H4 (cell line): ENCODE measurements around the gene RDM1. TPM values are rescaled to one million over a fixed set of nuclear protein-coding genes. Genes with fewer than 3 reads are reported as not detected.
A peak's percentile ranks its signal among the peaks of the same experiment; 100 is the strongest.

Experiments used
- DNase-seq: peaks from one replicate; pipeline ENCODE4 v3.0.0-alpha.2; 2015; ENCODE audit warnings: low spot score
- total RNA-seq: library from RNA; depleted of rRNA; stranded (reverse); fragments of >200 nt; shearing (Covaris generic); gene quantifications from 2 replicates; pipeline ENCODE4 v1.2.3, GENCODE V29; 2014

RDM1 gene
- total RNA-seq, 1 experiment from 2014 or later = 0.66 TPM

- DNase-seq = no peak
Observed at GRCh38 chr17:35934760-35935159, 4.2 kb upstream of the RDM1 start.

- no peak for DNase-seq
Observed at GRCh38 chr17:35932586-35932985, 2.0 kb upstream of the RDM1 start.

DNA sequence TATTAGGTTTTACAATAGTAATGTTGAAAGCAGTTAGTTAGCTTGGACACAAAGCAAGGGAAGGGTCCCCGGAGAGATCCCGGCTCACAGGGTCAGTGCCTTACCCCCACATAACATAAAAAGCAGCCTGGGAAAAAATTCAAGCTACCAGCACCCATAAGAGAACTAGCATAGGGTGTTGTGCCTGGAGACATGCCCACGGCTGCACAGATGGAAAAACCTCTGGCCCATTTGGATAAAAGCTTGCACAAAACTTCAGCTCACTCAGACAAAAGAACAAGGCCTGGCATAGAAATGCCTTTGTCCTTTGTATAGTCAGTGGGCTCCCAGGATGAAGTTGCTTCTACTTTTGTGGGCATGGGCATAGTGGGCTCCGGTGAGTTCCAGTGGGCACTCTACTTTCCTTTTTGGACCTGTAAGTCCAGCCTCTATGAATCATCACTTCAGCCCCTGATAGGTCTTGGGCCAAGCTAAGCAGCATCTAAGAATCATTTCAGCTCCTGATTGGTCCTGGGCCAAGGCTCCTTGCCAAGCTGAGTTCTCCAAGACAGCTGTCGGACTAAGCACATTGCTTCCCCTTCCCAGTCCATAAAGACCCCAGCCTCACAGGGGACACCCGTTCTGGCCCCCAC, 1.3 kb upstream of the RDM1 start:
- DNase-seq = peak; percentile 49

GRCh38 chr17:35927714-35928113, 2.9 kb downstream of the RDM1 start:
- no peak for DNase-seq

DNA sequence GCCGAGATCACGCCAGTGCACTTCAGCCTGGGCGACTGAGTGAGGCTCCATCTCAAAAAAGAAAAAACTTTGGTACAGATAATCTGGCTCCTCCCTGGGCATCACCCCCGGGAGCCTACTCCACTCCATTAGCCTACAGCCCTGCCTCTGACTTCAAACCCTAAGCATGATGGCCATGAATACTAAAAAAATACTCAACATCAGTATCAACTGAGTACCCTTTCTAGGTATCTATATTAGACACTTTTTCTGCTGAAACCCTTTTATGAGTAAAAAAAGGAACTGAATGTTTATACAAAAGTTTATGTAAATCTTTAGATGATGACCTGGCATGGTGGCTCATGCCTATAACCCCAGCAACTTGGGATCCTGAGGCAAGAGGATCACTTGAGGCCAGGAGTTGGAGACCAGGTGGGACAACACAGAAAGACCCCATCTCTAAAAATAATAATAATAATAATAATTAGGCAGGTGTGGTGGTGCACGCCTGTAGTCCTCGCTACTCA, 6.9 kb downstream of the RDM1 start:
- no peak for DNase-seq

DNA sequence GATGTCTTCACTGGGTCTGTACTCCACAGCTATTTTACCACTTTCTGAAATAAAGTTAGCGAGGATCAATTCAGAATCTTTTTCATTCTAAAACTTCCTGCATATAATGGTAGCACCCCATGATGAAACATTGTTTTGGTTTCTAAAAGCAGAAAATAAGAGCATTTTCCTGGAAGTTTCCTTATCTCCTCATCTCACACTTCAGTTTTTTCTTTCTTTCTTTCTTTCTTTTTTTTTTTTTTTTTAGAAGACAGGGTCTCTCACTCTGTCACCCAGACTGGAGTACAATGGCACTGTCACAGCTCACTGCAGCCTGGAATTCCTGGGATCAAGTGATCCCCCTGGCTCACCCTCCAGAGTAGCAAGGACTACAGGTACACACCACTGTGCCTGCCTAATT, 10.3 kb downstream of the RDM1 start:
- DNase-seq = no peak

DNA sequence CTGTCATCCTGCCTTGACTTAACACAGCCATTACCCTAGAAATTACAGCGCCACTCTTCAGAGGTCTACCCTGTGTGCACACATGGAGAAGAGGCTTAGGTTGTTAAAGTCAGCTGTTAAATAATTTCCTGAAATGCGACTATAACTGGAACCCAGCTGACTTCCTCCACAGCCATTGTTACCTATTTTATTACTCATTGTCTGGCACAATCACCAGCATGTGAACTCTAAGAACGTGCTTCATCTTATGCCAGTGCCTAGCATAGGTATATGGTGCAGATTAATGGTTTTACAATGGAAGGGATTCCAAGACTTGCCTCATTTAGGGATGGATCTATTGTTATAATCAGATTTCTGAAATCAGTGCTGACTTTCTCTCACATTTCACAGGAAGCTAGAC, 11.9 kb downstream of the RDM1 start:
- DNase-seq = no peak

DNA sequence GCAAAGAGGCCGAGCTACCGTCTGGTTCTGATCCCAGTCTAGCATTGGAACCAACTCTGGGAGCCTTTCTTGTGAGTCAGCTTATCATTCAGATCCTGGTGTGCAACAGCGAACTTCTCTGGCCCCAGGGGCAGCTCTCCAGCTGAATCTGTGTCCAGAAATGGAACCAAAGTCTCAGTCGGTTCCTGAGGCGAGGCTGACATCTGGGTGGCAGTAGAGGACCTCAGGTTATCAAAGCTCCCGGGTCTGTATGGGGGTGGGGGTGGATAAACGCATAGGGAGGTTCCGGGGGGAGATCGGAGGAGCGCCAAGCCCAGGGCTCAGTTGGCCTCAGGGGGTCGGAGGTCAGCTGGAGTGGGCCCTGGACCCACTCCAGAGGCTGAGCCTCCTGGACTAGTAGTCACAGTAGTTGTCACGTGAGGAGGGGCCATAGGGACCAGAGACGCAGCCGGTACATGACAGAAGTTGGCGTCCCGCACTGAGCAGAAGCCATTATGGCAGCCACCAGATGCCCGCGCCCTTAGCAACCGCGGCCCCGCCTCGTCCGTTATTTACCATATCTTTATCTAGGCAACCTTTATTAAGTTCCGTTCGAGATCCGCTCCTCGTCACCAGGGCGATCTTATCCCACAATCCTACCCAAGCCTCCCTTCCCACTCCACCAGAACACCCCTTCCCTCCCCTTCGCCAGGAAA, 12.9 kb downstream of the RDM1 start:
- no peak for DNase-seq

DNA sequence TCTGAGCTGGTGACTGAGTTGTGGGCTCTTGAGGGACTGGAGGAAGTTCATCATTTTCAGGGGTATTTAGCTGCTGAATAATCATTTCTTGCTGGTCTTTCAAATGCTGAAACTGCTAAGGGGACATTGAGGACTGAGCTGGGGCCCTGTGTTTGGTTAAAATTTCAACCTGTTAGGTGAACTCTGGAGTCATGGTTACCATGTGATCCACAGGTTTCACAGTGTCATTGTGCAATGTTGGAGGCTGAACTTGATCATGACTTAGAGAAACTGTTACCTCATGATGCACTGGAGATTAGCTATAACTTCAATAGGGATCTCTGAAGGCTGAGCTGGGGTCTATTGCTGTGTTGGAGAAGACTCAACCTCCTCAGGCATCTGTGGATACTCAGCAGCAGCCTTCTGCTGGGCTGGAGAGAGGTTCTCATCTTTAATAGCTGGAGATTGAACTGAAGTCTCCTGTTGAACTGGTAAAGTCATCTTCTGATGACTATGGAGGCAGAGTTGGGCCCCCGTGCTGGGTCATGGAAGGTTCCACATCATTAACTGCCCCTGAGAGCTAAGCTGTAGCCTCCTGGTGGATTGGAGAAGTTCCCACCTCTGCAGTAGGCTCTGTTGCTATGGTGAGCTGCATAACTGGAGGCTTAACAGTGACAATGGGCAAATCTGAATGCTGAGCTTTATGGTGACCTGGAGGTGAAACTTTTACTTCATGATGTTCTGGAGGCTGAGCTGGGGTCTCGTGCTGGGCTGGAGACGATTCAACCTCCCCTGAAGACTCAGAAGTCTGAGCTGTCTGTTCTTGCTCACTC, 15.2 kb downstream of the RDM1 start:
- no peak for DNase-seq

- no peak for DNase-seq
Observed at GRCh38 chr17:35914354-35914753, 16.2 kb downstream of the RDM1 start.

DNA sequence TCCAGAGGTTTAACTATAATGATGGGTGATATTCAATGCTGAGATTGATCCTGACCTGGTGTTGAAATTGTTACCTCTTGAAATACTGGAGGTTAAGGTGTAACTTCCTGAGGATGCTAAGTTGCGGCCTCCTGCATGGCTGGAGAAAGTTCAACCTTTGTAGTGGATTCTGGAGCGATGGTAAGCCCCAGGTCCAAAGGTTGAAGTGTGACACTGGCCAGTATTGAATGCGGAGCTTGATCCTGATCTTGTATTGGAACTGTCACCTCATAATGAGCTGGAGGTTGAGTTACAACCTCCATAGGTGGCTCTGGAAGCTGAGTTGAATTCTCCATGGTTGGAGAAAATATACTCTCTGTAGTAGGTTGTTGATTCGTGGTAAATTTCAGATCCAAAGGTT, 17.0 kb downstream of the RDM1 start:
- DNase-seq = no peak

DNA sequence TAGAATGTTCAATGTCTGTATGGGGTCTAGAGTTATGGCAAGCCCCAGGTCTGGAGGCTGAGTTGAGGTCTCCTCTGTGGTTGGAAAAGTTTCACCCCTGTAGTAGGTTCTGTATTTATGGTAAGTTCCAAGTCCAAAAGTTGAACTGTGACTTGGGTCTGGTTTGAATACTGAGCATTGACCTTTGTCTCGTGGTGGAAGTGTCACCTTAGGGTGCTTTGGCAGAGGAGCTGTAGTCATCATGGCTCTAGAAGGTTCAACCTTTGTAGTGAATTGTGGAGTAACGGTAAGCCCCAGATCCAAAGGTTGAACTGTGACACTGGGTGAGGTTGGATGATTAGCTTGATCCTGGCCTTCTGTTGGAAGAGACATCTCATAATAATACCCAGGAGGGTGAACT, 17.6 kb downstream of the RDM1 start:
- DNase-seq = no peak

DNA sequence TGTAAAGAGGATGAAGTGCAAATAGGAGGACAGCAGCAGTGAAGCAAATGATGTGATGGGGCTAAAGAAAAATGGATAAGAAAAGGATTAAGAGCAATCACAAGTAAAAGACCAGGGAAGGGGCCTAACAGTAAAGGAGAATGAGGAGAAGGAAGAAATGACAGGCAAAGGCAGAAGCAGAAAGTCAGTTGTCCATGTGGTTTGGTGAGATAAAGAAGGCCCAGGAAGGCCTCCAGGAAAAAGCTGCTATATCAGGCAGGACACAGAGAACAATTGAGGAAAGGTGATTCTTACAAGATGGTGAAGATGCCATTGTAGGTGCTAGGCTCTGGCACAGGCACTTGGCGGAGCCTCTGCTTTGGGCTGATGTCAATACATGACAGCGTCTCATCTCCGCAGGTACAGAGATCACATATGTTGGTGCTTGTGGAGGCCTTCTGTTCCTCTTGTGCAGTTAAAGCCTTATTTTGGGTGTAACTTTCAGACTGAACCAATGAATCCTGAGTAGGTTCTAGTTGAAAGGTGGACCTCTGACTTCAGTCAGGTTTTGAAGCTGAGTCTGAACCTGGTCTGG, 18.1 kb downstream of the RDM1 start:
- no peak for DNase-seq

- no peak for DNase-seq
Observed at GRCh38 chr17:35909408-35909807, 21.2 kb downstream of the RDM1 start.

- DNase-seq = no peak
Observed at GRCh38 chr17:35907691-35908090, 22.9 kb downstream of the RDM1 start.

DNA sequence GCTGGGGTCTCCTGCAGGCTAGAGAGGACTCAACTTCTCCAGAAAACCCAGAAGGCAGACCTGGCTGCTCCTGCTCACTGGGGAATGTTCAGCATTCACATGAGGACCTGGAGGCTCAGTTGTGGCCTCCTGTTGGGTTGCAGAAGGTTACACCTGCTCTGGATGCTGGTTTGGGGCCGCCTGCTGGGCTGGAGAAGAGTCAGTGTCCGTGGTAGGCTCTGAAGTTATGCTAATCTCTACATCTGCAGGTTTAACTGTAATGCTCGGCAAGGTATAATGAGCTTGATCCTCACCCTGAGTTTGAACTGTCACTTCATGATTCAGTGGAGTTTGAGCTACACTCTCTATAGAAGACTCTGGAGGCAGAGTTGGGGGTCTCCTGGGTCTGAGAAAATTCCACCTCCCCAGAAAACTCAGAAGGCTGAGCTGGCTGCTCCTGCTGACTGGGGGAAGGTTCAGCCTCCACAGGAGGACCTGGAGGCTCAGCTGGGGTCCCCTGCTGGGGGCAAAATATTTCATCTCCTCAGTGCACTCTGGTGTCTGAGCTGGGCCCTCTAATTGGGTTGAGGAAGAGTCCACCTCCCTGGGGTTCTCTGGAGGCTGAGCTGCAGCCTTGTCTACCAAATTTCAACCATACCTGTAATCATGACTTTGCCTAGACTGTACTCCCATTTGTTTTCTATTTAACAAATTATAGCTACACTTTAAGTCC, 23.5 kb downstream of the RDM1 start:
- DNase-seq = no peak

- DNase-seq = no peak
Observed at GRCh38 chr17:35906191-35906925, 24.2 kb downstream of the RDM1 start.

DNA sequence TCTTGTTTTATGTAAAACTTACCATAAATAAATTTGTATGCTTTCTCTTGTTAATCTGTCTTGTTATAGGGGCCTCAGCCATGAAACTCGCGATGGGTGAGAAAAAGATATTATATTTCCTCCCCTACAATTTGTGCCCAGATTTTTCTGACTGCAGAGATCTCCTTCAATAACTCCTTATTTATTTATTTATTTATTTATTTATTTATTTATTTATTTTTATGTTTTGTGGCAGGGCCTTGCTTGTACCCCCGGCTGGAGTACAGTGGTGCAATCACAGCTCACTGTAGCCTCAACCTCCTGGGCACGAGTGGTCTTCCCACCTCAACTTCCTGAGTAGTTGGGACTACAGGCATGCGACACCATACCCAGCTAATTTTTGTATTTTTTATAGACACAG, 27.1 kb downstream of the RDM1 start:
- no peak for DNase-seq

DNA sequence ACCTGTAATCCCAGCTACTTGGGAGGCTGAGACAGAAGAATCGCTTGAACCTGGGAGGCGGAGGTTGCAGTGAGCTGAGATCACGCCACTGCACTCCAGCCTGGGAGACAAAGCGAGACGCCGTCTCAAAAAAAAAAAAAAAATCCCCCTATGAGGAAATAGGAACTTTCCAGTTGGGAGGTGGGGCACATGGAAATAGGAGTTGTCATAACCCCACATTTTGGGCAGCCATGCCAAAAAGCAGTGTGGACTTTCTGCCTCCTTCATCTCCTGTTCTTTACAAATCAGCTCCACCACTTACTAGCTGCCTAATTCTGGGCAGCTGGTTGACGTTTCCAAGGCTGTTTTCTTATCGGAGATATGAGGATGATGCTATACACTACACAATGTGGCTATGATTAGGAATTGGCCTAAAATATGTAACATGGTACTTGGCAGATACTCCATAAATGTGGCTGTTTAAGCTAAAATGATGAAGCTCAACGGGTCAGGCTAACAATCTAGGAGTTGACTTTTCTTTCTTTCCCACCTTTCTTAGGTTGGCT, 28.9 kb downstream of the RDM1 start:
- no peak for DNase-seq

DNA sequence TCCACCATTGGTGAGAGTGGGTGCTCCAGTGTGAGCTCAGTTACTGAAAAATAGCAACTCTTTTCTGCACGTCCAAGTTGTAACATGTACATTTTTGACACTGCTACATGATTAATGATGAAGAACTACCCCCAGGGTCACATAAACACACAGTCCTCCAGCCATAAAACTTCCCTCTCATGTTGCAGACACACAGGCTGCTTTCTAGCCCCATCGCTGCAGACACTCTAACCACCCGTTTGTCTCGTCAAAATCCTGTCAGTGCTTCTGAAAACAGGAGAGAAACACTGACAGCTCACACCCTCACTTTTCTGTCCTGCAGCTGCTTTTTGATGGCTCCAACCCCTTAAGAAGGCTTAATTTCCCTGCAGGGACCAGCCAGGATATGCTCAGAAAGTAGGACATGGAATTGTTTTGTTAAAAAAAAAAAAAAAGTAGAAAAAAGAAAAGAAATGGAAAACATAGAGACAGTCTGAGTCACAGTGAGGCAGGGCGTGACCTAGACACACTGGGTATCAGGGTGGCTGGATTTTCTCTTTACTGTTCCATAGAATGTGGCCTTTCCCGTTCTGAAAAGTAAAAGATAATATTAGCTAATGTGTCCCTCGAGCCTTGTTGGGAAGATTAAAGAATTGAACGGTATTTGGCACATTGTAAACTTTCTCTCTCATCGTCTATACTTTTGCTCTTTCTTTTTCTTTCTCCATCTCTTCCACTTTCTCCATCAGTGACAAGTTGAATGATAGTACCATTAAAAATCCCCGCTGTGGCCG, 29.7 kb downstream of the RDM1 start:
- DNase-seq = no peak
